Measurements from ENCODE around the gene TRPV5.
"Not testable (repeated sequence)": the region's sequence is repeated elsewhere in the genome, so short reads cannot be mapped to it uniquely, and the experiment has no call there.

Gene TRPV5

DNA sequence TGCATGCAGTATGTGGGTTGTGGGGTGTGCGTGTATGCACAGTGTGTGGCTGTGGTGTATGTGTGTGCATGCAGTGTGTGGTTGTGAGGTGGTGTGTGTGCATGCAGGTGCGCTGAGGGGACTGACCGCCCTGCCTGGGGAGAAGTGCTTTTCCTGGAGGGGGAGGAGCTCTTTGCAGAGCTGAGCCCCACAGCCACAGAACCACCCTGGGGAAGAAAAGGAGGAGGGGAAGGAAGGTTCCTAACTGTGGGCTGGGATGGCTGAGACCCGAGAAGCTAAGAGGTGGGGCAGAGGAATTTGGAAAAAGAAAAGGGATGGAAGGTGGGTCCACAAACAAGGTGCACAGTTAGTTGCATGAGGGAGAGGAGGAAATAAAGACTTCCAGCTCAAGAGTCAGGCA lies at the start of gene TRPV5:
TSS of gene TRPV5 (minus strand) at position 123 of the 400 bp plus-strand sequence. CDS start 287 bp downstream, outside the sequence.
- DNase-seq: no peak

DNA sequence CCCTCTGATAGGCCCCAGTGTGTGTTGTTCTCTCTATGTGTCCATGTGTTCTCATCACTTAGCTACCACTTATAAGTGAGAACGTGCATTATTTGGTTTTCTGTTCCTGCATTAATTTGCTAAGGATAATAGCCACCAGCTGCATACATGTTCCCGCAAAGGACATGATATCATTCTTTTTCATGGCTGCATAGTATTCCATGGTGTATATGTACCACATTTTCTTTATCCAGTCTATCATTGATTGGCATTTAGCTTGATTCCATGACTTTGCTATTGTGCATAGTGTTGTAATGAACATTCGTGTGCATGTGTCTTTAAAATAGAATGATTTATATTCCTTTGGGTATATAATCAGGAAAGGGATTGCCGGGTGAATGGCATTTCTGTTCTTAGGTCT lies 44.9 kb upstream of the TRPV5 start:
- not testable (repeated sequence) for DNase-seq

DNA sequence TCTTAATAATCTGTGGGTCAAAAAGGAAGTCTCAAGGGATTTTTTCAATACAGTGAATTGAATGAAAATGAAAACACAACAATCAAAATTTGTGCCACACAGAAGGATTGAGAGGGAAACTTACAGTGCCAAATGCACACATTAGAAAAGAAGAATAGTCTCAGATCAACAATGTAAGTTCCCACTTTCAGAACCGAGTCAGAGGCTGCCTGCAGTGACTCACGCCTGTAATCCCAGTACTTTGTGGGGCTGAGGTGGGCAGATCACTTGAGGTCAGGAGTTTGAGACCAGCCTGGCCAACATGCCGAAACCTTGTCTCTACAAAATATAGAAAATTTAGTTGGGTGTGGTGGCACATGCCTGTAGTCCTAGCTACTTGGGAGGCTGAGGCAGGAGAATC lies 41.1 kb upstream of the TRPV5 start:
- no peak for DNase-seq

DNA sequence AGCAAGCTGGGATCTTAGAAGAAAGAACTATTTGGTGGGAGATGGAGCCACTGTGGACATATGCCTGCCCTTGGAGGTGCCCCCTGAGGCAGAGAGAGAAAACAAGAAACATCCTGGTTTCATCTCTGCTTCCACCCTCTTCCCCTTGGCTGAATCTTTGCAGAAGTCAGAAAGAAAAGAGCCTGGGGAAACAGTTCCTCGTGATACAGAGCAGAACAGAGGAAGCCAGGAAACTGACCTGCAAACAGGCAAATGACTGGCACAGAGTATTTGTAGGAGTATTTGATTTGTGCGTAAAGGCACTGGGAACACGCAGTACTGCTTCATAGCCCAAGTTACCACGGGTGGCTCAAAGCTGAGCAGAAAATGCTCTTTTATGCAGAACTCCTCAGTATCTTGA lies 35.6 kb upstream of the TRPV5 start:
- no peak for DNase-seq

DNA sequence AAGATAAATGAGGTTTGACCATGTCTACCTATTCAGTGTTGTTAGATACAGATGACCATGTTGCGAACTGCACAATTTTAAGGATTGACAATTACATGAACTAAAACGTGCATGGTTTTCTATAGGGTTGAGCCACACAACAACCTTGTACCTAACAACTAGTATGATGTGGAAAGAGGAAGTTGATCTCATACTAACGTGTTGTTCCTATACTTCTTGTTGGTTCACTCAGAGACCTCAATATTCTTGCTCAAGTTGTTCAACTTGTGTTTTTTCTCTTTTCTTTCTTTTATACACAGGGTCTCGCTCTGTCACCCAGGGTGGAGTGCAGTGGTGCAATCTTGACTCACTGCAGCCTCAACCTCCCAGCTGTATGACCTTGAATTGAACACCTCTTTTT lies 34.7 kb upstream of the TRPV5 start:
- no peak for DNase-seq

DNA sequence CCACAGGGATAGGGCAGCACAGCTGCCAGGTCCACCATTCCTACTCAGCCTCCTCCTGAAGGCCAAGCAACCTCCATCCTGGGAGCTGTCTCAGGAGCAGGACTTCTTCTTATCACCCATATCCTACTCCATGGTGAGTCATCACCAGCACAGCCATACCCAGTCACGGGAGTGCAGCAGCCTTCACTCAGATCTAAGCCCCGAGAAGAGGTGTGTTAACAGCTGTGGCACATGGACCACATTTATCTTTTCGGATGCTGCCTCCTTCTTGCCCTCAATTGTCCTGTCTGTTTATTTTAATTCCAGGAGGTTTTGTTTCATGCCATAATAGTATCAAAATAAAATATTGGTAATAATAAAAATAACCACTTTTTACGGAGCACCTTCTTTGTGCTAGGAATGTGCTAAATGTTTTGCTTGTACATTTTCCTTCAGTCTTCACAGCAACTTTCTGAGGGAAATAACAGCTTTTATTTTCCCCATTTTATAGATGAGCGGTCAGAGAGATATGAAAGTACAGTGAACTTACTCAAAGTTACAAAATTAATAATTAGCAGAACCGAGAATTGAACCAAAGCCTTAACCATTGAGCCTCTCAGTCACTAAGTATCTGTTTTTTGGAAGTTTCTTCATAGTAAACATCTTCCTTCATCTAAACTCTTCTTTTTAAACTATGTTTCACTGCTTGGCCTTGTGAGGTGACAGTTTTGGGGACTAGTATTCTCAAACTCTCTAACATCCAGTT lies 31.1 kb upstream of the TRPV5 start:
- peak; percentile 62 for DNase-seq

DNA sequence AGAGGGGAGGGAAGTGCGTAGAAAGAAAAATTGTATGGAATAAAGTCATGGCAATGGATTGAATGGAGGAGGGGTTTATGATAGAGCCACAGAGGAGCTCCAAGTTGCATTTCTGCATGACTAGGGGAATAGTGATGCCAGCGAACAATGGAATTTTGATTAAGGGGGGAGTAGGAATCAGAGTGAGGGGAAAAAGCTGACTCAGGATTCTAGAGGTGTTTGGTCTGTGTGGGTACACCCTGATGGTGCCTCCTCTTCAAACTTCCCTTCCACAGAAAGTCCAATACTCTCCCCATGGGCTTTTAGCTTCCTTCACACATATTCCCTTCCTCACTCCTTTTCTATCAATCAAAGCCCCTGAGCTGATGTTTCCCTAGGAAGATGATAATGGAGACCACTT lies 30.4 kb upstream of the TRPV5 start:
- DNase-seq: no peak

DNA sequence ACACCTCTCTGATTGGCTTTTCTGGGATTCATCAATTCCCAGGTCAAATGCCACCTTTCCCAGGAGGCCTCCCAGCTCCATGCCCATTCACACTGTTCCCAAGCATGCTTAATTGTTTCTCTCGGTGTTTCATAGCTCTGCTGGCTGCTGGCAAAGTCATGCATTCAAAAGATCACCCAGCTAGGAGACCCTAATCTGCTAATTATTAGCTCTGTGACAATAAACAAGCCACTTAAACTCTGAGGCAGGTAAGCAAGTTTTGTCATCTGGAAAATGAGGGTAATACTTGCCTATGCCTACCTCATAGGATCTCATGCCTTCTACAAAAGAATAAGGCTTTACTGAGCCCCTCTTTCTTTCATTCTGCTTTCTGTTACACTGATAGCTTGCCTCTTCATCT lies 29.4 kb upstream of the TRPV5 start:
- DNase-seq: no peak

DNA sequence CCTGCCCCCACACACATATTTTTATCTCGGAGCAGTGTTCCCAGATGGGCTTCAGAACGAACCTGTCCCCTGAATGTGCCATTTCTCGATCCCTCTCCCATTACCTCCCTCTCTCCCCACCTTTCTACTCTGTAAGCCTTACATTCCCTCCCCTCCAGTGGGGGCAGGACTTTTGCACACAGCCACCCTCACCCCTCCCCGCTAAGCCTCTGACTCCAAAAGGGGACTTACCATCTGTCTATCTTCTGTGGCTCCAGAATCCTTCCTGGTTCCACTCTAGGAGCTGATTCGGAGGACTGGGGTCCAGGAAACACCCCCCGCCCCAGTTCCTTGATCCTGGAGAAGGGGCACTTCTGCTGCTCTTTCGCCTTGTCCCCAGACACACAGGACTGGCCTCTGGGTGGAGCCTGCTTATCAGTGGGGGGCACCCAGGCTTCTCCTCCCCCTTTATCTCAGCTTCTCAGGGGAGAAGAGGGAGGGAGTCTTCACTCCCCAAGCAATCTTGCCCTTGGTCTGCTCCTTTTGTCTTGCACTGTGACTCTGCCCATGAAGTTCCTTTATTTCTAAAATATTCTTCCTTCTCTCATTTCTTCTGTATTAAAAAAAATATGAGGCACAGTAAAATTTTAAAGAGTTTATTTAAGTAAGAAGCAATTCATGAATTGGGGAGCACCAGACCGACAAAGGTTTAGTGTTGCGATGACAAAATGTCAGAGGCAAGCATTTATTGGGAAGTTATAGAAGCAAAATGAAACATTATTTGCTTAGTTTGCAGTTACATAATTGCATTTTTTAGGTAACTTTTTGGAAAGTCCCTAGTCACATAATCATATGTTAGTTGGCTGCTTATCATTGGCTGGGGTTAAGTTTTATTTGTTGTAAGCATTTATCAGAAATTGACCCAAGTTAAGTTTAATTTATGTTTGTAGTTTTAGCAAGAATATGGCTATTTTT lies 28.7 kb upstream of the TRPV5 start, which contains the start of gene KEL:
TSS of gene KEL (minus strand) at position 391 of the 954 bp plus-strand sequence. CDS start at position 234, 157 bp downstream.
- peak; percentile 97 for DNase-seq

DNA sequence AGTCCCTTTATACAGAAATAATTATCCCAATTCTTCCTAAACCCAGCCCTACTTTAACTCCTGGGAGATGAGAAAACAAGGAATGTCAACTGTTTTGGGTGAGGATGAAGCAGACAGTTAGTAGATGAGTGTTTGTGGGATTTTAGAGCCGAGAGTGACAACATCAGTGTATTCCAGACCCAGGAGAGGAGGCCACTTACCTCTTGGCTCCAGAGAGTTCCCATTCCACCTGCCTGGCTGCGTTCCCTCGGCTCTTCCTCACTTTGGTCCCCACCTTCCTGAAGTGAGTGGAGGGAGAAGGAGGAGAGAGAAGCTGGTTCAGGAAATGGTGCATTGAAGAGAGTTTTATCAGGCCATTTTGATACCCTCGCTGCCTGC lies 28.0 kb upstream of the TRPV5 start:
- no peak for DNase-seq

DNA sequence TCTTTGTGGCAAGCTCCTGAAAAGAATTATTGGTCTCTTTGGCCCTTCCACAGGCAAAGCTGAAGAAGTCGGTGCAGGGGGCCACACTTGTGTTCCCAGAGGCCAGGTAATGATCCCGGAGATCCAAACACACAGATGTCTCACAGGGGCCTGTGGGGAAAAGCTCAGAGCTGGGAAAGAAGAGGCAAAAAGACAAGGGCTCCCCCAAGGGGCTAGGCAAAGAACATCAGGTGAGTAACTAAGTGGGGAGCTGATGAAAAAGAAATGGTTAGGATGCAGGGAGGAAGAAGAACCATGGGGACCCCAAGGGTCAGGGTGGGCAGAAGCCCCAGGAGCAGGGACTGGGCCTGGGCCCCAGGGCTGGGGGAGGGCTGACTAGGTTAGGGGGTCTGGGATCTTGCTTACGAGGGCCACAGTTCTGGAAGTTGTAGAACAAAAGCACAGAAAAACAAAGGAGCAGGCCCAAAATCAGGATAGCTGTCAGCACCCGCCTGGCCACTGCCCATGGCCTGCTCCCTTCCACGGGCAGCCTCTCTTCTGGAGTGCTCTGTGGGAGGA lies 27.5 kb upstream of the TRPV5 start:
- peak; percentile 58 for DNase-seq

DNA sequence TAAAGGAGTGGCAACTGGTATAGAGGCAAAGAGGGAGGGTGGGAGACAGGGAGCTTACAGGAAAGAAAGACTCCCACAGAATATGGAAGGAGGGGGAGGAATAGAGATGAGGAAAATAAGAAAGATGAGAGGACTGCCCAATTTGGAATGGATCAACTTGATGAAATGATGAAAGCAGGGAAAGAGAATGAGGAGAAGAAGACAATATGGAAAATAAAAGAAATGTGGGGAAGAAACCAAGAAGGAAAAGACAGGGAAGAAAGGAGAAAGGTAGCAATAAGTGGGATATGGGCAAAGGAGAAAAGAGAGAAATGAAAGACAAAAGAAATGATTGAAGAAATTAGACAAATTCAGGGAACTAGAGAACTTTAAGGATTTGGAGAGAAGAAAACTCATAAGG lies 25.7 kb upstream of the TRPV5 start:
- DNase-seq: no peak

DNA sequence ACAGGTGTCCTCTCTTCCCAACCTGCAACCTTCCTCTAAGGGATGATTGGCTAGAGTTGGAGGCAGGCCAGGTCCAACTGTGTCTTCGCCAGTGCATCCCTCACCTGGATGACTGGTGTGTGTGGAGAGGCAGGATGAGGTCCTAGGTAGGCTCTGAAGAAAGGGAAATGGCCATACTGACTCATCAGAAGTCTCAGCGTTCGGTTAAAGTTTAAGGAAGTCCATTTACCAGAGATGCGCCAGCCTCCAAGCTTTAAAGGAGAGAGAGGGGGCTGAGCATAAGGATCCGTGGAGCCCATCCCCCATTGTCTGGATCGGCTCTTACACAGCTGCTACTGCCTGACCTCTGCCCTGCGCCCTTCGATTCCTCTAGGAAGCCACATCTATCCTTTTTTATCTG lies 24.2 kb upstream of the TRPV5 start:
- no peak for DNase-seq

DNA sequence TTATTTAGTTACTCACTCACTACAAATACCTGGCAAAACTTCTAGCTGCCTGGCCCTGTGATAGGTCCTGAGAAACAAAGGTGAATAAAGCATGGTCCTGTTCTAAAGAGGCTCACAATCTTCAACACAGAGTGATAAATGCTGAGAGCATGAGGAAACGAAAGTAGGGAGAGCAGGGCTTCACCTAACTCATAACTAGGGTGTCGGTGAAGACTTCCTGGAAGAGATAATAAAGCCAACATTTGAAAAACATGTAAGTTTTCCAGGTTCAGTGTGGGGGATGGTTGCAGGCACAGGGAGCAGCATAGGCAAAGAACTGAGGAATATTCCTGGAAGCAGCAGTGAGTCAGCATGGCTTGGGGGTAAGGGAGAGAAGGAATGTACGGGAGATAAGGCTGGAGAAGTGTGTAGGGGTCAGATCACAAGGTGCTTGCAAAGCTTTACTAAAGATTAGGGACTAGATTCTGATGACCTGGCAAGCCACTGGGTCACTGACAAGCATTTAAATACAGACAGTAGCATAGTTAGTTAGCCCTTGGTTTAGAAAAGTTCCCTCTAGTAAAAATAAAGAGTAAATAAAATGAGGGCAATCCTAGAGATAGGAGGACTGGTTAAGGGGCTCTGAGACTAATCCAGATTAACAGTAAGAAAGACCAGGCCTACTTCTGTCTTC lies 23.5 kb upstream of the TRPV5 start:
- DNase-seq: peak; percentile 36

DNA sequence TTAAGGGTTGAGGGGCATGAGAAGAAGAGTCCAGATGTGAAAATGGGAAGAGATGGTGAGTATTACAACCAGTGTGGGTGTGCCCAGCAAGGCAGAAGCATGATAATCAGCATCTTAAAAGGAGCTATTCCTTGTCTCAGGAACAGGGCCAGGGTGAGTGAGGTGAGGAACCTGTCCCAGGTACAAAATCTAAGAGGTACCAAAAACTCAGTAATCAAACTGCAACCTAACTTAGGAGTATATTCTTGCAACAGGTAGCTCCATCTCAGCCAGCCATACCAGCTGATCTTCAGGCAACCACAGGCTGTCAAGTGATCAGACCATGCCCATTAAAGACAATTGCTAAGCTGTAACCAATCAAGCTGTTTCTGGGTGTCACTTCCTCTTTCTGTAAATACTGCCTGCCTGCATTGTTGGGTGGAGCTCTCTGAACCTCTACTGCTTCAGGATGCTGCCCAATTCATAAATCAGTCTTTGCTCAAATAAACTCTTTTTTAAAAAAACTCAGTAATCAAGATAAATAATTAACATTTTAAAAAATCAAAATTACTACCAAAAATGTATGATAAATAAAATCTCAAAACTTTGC lies 21.2 kb upstream of the TRPV5 start:
- DNase-seq: peak; percentile 46

DNA sequence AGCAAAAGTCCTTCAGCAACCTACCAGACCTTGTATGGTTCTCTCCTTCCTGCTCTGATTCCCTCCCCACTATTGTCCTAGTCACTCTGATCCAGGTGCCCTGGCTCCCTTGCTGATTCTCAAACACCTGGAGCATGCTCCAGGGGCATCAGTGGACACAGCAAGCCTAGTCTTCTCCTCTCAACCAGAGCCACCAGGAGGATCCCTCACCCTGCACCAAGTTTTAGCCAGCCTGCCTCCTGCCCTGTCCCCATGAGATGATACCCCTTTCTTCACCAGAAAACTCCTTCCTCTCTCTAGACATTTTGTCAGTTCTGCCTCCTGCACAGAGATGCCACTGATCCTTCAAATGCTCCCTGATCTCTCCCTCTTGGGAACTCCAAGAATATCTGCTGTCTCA lies 16.7 kb upstream of the TRPV5 start:
- no peak for DNase-seq

DNA sequence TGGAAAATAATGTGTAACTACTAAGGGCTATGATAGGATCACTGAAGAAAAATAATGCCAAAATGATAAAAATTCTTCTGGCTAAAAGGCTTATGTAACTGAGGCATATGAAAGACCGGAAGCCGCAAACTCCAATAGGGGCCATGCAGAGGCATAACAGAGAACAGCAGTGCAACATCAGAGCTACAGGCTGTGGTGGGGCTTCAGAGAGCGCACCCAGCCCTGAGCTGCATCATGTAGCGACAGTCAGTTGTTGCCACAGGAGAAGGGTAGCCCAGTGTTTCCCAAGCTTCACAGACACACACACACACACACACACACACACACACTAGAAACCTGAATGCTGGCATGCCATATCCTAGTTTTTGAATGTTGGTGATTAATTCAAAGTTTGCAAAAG lies 15.1 kb upstream of the TRPV5 start:
- DNase-seq: no peak

DNA sequence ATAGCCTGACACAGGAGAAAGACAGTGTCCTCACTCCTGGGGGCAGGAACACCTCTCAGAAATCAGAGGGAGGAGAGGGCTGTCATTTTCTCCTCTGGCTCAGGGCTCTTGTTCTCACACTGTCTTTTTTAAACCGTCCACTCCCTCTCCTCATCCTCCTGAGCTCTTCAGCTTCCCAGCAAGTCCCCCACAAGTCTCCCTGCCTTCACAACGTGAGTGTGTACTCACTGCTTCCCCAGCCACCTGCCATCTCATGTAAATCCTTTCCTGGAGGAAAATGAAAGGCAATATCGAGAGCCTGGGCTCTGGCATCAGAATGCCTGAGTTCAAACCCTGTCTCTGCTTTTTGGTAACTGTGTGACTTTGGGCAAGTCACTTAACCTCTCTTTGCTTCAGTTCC lies 11.5 kb upstream of the TRPV5 start:
- DNase-seq: no peak

DNA sequence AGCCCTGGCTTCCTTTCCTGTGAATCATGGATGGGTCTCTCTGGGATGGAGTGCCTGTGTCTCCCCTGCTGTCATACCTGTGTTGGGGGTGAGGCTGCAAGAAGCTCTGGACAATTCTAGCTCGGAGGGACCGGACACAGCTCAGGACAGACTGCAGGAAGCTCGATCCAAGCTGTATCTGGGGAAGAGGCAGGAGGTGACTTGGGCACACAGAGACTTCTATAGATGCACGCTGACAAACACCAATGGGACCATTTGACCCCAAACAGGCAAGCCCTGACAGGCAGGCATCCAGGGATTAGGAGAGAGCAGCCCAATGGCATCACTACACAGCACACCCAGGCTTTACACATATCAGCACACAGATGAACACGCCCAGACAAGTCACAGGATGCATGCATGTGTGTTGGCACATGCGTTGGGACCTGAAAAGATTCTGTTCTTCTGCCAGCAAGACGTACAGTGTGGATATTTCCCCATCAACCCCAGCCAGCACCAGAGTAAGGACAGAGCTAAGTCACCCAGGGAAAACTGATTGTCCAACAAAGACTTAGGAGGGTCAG lies 10.2 kb upstream of the TRPV5 start:
- no peak for DNase-seq

DNA sequence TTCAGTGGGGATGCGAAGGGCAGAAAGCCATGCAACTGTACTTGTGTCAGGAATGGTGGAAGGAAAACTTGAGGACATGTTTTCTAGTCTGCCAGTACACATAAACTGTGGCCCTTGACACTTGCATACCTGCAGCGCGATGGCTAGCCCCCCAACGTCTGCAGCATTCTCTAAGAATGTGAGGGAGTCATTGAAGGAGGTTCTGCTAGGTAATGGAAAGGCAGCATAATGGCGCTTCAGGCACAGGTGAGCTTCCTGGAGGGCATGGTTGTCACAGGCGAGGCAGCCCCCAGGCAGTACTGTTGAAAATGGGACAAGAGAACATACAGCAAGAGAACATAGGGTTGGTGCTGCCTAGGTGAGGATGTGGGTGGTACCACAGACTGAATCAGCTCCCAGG lies 9.2 kb upstream of the TRPV5 start:
- no peak for DNase-seq

DNA sequence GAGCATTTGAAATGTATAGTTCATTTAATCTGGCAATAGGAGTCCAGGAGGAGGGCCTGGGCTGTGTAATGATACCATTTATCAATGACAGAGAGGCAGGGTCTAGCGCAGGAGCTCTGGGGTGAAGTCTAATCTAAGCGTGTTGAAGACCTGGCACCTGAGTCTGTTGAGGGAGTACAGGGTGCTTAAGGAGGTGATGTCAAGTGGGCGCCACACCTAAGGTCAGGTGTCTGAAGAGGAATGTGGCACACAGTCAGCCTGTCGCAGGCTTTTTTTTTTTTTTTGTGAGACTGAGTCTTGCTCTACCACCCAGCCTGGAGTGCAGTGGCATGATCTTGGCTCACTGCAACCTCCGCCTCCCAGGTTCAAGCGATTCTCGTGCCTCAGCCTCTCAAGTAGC lies 8.0 kb upstream of the TRPV5 start:
- no peak for DNase-seq

DNA sequence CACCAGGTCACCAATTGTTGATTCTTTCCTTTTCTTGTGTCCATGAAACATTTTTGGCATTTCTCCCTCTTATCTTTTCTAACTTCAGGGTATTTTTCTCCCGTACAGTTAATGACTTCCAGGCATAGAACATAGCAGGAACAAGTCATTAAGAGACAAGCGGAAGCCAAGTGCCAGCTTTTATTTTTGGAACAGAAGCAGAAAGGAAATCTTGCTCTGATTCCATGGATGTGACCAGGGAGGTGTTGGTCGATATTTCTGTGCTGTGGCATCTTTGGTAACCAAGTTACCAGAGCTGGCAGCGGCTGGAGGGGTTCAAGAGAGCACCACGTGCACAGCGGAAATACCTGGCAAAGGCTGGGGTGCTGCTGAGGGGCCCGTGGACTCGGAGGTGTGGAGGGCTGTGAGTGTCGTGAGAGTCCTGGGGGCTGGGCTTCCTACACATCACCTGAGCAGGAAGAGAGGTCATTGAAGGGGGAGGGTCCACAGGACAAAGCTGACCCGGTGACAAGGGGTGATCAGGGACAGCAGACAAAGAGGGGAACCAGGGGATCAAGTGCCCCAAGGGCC lies 7.5 kb upstream of the TRPV5 start:
- no peak for DNase-seq
